ENCODE results near the gene KIF18A.

KIF18A gene

DNA sequence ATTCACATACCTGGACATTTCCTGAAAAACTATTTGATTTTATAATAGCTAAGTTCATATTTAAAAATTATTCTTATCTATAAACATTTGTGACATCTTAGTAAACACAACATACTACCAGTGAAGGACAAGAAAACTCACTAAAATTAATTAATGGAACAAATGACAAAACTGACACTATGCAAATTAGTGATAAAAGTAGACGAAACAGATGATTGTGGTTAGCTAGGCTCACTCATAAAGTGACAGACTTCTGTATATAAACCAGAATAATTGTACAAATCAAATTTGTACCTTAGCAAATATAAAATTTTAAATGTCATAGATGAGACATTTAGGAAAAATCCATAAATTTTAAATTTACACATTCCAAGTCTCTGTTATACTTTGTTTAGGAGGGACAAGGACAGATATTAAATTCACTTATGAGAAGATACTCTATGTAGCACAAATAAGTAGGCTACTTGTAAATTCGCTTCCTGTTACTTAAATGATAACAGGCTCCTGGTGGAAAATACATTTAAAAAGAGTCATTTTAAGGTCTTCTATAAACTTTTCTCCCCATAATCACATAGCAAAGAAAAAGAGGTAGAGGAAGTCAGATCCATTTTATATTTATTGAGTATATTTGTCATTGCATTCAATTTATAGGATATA, 81.2 kb downstream of the KIF18A start:
- TF ChIP-seq GATA2 (IDR thresholded peaks at IDR 0.05; ENCODE audit: low read depth, low read length) = no peak
- TF ChIP-seq GATA3 (IDR thresholded peaks at IDR 0.05; ENCODE audit: low read depth, low read length) = no peak

DNA sequence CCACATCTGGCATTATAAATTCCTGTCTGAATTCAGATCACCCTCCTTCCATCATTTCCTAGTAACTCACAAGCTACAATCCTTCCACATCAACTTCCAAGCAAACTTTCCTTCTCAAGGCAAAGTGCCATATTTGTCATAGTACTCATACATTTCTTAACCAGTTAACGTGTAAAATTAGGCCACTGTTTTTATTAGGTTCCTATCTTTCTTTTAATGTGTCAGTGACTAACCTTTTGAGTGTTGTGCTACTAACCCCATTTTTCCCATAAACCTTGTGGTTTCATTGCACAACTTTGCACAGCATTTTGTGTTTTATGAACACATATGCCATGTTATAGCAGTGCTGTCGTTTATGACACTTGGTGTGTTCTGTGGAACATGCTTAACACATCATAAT, 90.1 kb downstream of the KIF18A start:
- TF ChIP-seq GATA3 (IDR thresholded peaks at IDR 0.05; ENCODE audit: low read depth, low read length) (no peak), GATA2 (IDR thresholded peaks at IDR 0.05; ENCODE audit: low read depth, low read length) (no peak)

DNA sequence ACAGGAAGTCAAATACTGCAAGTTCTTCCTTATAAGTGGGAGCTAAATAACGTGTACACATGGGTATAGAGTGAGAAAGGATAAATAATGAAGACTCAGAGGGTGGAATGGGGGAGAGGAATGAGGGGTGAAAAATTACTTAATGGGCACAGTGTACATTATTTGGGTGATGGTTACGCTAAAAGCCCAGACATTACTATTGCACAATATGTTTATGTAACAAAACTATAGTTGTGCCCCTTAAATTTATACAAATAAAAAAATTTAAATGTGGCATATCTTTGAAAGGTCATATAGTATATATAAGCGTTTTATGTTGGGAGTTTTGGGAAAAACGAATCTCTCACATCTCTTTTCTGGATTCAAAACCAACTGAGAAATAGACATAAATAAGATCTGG, 96.1 kb downstream of the KIF18A start:
- TF ChIP-seq GATA3 (IDR thresholded peaks at IDR 0.05; ENCODE audit: low read depth, low read length) (no peak), GATA2 (IDR thresholded peaks at IDR 0.05; ENCODE audit: low read depth, low read length) (no peak)

DNA sequence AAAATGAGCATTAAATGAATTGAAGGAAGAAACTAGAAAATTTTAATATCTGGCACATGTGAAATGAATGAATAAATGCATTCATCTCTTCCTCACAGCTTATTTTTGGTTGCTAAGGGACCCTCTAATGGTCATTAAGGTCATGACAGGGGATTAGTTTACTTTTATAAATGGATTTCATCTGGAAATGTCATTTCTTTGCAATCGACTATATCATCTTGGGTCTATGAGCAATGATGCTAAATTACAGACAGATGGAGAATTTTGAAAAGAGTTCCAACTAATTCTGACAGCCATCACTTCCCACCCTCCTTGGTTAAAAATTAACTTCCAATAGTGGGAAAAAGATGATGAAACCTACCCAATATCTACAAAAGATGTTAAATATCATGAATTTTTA, 98.0 kb downstream of the KIF18A start:
- TF ChIP-seq GATA3 (IDR thresholded peaks at IDR 0.05; ENCODE audit: low read depth, low read length) = no peak
- no peak for TF ChIP-seq GATA2 (IDR thresholded peaks at IDR 0.05; ENCODE audit: low read depth, low read length)

DNA sequence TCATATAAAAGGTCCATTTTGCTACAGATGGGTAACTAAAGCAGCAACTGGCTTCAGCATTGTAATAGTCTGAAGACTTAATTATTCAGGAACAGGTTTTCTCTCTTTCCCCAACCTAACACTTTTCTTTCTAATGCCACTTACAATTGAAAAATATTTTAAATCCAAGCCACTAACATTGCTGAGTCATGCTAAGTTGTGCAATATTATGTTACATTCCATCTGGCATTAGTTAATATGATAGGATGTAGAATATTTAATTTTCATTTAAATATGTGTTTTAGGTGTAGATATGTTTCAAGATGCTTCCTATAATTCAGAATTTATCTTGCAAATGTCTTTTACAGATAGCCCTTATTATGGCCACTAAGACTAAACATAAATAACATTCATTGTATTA, 98.6 kb downstream of the KIF18A start:
- TF ChIP-seq GATA3 (IDR thresholded peaks at IDR 0.05; ENCODE audit: low read depth, low read length) (no peak), GATA2 (IDR thresholded peaks at IDR 0.05; ENCODE audit: low read depth, low read length) (no peak)

DNA sequence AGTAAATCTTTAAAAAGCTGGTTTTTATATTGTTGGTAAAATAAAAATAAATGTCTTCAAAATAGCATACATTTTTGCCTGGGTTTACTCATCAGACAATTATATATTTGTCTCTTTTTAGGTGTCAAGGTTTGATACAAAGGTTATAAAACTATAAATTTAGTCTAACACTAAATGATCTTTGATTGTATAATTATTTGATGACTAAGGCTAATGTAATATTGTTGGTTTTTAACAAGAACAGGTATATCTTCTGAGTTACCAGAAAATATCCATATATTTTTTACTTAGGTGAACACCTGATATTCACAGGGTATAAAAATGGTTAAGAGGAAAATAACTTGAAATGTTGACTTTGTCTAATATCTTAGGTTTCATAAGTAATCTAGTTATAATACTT, 104.3 kb downstream of the KIF18A start:
- no peak for TF ChIP-seq GATA2 (IDR thresholded peaks at IDR 0.05; ENCODE audit: low read depth, low read length)
- no peak for TF ChIP-seq GATA3 (IDR thresholded peaks at IDR 0.05; ENCODE audit: low read depth, low read length)

DNA sequence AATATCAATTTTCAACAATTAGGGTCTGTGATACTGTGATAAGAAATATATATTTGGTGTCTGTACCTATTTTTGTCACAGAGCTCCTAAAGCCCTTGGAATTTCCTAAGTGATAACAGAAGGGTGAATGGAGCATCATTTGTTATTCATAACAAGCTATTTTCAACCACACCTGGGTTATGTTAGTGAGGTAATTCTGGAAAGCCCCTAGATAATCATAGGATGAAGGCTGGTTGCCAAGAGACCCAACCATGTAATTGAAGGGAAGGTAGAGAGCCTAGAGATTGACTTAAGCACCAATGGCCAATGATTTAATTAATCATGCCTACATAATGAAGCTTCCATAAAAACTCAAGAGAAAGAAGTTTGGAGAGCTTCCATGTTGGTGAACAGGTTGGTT, 109.4 kb downstream of the KIF18A start:
- no peak for TF ChIP-seq GATA2 (IDR thresholded peaks at IDR 0.05; ENCODE audit: low read depth, low read length)
- no peak for TF ChIP-seq GATA3 (IDR thresholded peaks at IDR 0.05; ENCODE audit: low read depth, low read length)

DNA sequence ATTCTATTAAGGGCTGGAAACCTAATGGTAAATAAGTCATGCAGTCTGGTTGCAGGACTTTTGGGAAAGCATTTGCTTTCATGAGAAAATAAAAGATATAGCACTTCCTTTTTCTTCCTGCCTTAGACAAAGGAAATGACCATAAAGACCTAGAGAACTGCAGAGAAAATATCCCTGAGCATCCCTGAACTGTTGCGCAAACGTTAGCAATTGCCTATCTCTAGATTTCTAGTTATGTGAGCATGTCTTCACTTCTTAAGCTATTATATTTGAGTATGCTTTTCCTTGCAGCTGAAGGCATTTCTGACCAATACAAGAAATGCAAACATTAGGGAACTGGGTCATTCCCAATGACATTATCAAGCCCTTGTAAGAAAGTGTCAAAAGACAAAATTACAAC, 110.6 kb downstream of the KIF18A start:
- TF ChIP-seq GATA2 (IDR thresholded peaks at IDR 0.05; ENCODE audit: low read depth, low read length) (no peak), GATA3 (IDR thresholded peaks at IDR 0.05; ENCODE audit: low read depth, low read length) (no peak)

DNA sequence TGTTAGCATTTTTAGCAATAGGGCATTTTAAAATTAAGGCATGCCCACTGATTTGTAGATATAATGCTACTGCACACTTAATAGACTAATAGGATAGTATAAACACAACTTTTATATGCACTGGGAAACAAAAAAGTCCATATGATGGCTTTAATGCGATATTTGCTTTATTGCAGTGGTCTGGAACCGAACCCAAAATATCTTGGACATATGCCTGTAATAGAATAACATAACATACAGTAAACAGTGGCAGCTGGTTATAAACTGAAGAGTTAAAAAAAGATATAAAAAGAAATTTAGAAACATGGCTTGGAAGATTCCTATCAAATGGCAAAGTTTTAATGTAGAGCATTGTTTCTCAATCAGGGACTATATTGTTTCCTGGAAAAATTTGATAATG, 111.9 kb downstream of the KIF18A start:
- TF ChIP-seq GATA3 (IDR thresholded peaks at IDR 0.05; ENCODE audit: low read depth, low read length) = no peak
- TF ChIP-seq GATA2 (IDR thresholded peaks at IDR 0.05; ENCODE audit: low read depth, low read length) = no peak

DNA sequence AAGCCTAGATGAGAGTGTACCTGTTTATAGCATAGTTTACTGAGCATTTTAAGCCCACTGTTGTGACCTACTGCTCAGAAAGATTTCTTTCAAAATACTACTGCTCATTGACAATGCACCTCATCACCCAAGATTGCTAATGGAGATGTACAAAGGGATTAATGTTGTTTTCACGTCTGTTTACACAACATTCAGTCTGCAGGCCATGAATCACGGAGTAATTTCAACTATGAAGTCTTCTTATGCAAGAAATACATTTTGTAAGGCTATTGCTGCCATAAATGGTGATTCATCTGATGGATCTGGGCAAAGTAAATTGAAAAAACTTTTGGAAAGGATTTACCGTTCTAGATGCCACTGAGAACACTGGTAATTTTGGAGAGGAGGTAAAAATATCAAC, 112.9 kb downstream of the KIF18A start:
- no peak for TF ChIP-seq GATA3 (IDR thresholded peaks at IDR 0.05; ENCODE audit: low read depth, low read length)
- TF ChIP-seq GATA2 (IDR thresholded peaks at IDR 0.05; ENCODE audit: low read depth, low read length) = no peak

DNA sequence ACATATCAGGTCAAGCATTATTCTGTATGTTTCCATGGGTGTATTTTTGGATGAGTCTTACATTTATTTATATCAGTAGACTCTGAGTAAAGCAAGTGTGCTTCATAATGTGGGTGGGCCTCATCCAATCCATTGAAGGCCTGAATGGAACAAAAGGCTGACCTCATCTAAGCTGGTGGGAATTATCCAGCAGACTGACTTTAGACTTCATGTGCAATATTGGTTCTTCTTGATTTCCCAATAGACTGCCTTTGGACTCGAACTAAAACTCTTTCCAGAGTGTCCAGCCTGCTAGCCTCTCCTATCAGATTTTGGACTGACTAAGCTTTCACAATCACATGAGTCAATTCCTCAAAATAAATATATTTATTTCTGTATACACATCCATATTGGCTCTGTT, 116.2 kb downstream of the KIF18A start:
- TF ChIP-seq GATA2 (IDR thresholded peaks at IDR 0.05; ENCODE audit: low read depth, low read length) = no peak
- no peak for TF ChIP-seq GATA3 (IDR thresholded peaks at IDR 0.05; ENCODE audit: low read depth, low read length)

DNA sequence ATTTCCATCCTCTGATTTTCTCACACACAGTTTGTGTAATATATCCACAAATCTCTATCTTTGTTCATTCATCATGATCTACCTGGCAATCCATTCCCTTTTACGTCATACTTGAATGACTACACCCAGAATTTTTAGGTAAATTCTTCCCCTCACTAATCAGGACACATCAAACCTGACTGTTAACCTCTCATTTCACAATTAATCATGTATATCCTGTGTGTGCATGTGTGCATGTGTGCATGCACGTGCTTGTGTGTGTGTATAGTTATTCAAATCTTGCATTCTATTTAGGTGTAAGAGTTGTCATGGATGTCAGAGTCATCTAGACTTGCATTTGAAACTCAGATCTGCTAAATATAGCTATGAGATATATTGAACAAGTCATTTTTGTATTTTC, 130.4 kb downstream of the KIF18A start:
- TF ChIP-seq GATA2 (IDR thresholded peaks at IDR 0.05; ENCODE audit: low read depth, low read length) = no peak
- TF ChIP-seq GATA3 (IDR thresholded peaks at IDR 0.05; ENCODE audit: low read depth, low read length) = no peak

DNA sequence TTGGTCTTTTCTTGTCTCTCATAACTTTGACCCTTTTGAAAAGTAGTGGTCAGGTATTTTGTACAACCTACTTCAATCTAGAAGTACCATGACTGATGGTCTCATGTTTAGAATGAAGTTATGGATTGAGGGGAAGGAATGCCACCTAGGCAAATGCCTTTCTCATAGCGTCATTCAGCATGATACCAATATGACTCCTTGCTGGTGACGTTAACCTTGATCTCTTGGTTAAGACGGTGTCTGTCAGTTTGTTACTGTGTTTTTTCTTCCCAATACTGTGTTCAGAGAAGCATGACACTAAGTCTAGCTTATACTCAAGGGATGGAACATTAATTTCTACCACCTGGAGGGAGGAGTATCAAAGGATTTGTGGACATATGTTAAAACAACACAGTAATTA, 130.9 kb downstream of the KIF18A start:
- no peak for TF ChIP-seq GATA3 (IDR thresholded peaks at IDR 0.05; ENCODE audit: low read depth, low read length)
- no peak for TF ChIP-seq GATA2 (IDR thresholded peaks at IDR 0.05; ENCODE audit: low read depth, low read length)

DNA sequence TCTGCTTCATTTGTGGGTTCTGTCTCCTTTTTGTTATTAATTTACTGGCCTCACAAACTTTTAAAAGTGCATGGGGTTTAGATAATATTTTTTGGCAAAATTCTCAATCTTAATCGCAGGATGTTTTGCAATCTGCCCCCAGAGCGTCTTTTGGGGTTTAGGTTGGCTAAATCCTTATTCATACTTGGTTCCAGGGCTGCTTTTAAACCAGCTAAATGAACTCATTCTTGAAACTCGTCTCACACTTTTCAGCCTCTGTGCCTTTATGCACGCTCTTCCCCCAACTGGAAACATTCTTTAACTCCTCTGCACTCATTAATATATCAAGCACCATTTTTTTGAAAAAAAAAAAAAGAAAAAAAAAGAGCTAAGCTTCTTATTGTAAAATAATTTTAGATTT, 131.7 kb downstream of the KIF18A start:
- TF ChIP-seq GATA2 (IDR thresholded peaks at IDR 0.05; ENCODE audit: low read depth, low read length) (no peak), GATA3 (IDR thresholded peaks at IDR 0.05; ENCODE audit: low read depth, low read length) (no peak)

DNA sequence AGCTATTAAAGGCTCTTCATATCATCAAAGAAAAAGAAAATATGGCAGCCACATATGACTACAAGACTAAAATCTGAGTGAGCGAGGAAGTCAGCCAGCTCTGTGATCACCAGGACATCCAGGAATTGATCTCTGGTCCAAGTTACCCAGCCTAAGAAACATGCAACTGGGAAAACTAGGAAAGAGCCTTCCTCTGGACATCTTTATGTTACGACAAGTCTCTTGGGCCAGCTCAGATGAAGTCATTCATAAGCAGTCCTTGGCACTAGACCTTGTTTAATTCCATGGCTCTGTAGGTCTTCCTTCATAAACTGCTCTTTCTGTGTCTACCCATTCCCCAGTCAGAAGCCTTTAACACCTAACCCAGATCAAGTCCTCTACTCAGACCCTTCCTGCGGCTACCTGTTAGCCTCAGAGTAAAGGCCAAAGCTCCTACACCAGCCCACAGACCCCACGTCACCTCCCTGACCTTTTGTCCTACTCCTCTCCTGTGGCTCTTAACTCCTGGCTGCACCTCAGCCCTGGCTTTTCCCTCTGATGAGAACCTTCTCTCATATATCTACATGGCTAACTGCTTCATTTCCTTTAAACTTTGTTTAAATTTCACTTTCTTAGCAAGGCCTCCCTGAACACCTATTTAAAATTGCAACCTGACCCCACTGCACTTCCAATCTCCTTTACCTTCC, 134.0 kb downstream of the KIF18A start:
- TF ChIP-seq GATA3 (IDR thresholded peaks at IDR 0.05; ENCODE audit: low read depth, low read length) (no peak), GATA2 (IDR thresholded peaks at IDR 0.05; ENCODE audit: low read depth, low read length) (no peak)

Measured in SH-SY5Y (cell line).